K562 (cell line): ENCODE results near the gene RAB40B. TPM values are rescaled to one million over a fixed set of nuclear protein-coding genes. Genes with fewer than 3 reads are reported as not detected.

Experiments used
- ATAC-seq: fragments of 200-7000 bp; cut with Tn5 transposase; 3 replicates; pipeline ENCODE4 v1.9.1; 2020; ENCODE audit warnings: moderate library complexity
- BruUV-seq: library from RNA; stranded (reverse); fragments of 400-500 nt; replicated peaks from 2 replicates; lab custom pipeline; 2021; lab: Mats Ljungman, UMichigan
- CTCF ChIA-PET: fragments of 300-600 bp; formaldehyde crosslinking; extraction: SDS; loops from one replicate; lab custom pipeline; 2021; ENCODE audit warnings: low intra/inter-chr PET ratio; lab: Yijun Ruan, JAX
- POLR2A ChIA-PET: fragments of 300-600, 350-650 bp; sonication (Branson Sonifier 250); formaldehyde crosslinking; extraction: SDS; loops from one replicate; lab custom pipeline; 2021; ENCODE audit warnings: antibody characterized with exemption, inconsistent platforms; lab: Yijun Ruan, JAX
- DNase-seq, 4 experiments: peaks; one replicate each; pipeline versions ENCODE4 v3.0.0 to v3.0.0-alpha.2; 2011 to 2018; ENCODE audit warnings: low spot score in 3 of 4, mixed read lengths in 3 of 4; ENCODE audit errors: extremely low read depth in 1 of 4
- FAIRE-seq: peaks from 2 replicates; lab custom pipeline; 2011; peaks lifted over from hg19 to GRCh38; lab: Jason Lieb, UNC
- H2AFZ ChIP-seq: 2 replicates; pipeline ENCODE4 v1.6.0; 2011; ENCODE audit warnings: low read depth, low read length, control low read depth, inconsistent platforms
- H3K27ac ChIP-seq: fragments of 200-600 bp; 3 replicates; pipeline ENCODE4 v1.8.0; 2011; ENCODE audit warnings: low read depth, mild to moderate bottlenecking, control low read depth, inconsistent platforms, low read length, moderate library complexity, mixed read lengths; ENCODE audit errors: extremely low read depth
- H3K27me3 ChIP-seq, 2 experiments: fragments of 300-600 bp in 1 of 2; 2 replicates in 1 of 2; 3 replicates in 1 of 2; pipeline versions ENCODE4 v1.6.0 to v1.8.0; 2011; ENCODE audit warnings: inconsistent platforms in 2 of 2, low read length in 2 of 2, mild to moderate bottlenecking in 1 of 2, mixed read lengths in 1 of 2, moderate library complexity in 1 of 2; ENCODE audit not compliant: control insufficient read depth in 2 of 2, insufficient read depth in 2 of 2
- H3K36me3 ChIP-seq: fragments of 300-600 bp; 3 replicates; pipeline ENCODE4 v1.8.0; 2011; ENCODE audit warnings: mild to moderate bottlenecking, low read length, inconsistent platforms; ENCODE audit not compliant: control insufficient read depth, insufficient read depth
- H3K4me1 ChIP-seq, 2 experiments: fragments of 200-600 bp in 1 of 2; replicated peaks in 1 of 2; 2 replicates in 1 of 2; 3 replicates in 1 of 2; pipeline versions ENCODE4 v1.5.1 to v1.8.0; 2011; ENCODE audit warnings: inconsistent platforms in 2 of 2, low read length in 2 of 2, mild to moderate bottlenecking in 1 of 2, mixed read lengths in 1 of 2, moderate library complexity in 1 of 2; ENCODE audit not compliant: control insufficient read depth in 2 of 2, insufficient read depth in 2 of 2
- H3K4me2 ChIP-seq: 2 replicates; pipeline ENCODE4 v1.6.1; 2011; ENCODE audit warnings: low read length, control low read depth, inconsistent platforms, mixed read lengths; ENCODE audit not compliant: insufficient read depth
- H3K4me3 ChIP-seq: fragments of 200-600 bp; sonication (generic), shearing (Covaris generic); 2 replicates; pipeline ENCODE4 v1.5.1; 2016; ENCODE audit warnings: control low read depth, inconsistent platforms
- H3K79me2 ChIP-seq: fragments of 200-600 bp; 3 replicates; pipeline ENCODE4 v1.8.0; 2011; ENCODE audit warnings: low read length, inconsistent platforms; ENCODE audit not compliant: control insufficient read depth, insufficient read depth
- H3K9ac ChIP-seq, 2 experiments: 2 replicates each; pipeline versions ENCODE4 v1.6.0 to v1.6.1; 2011; ENCODE audit warnings: low read depth in 2 of 2, low read length in 2 of 2, control low read depth in 1 of 2, inconsistent platforms in 1 of 2, mild to moderate bottlenecking in 1 of 2, mixed read lengths in 1 of 2; ENCODE audit not compliant: insufficient read depth in 1 of 2
- H3K9me1 ChIP-seq: one replicate; pipeline ENCODE4 v1.6.0; 2011; ENCODE audit warnings: inconsistent platforms, mild to moderate bottlenecking, low read length, moderate library complexity; ENCODE audit not compliant: control insufficient read depth, insufficient read depth
- H3K9me3 ChIP-seq: replicated peaks from 2 replicates; pipeline ENCODE4 v1.5.1; 2011; ENCODE audit warnings: low read depth, low read length, inconsistent platforms; ENCODE audit not compliant: control insufficient read depth, insufficient read depth
- H4K20me1 ChIP-seq: replicated peaks from 2 replicates; pipeline ENCODE4 v1.6.1; 2011; ENCODE audit warnings: low read length, inconsistent platforms, mixed read lengths; ENCODE audit not compliant: control insufficient read depth, insufficient read depth
- IFI16 ChIP-seq: fragments of 250-450 bp; sonication (Bioruptor Pico); IDR thresholded peaks from 2 replicates; pipeline ENCODE4 v2.1.2; 2022; ENCODE audit warnings: mild to moderate bottlenecking, inconsistent platforms
- TRIM24 ChIP-seq, 2 experiments: fragments of 450-650 bp; IDR thresholded peaks; 2 replicates each; pipeline ENCODE4 v1.6.1; 2016
- WHSC1 ChIP-seq: IDR thresholded peaks from one replicate; pipeline ENCODE4 v1.6.1; 2012; ENCODE audit warnings: low read length, control low read depth, inconsistent platforms
- ZNF224 ChIP-seq: sonication (generic); formaldehyde crosslinking; IDR thresholded peaks from 2 replicates; pipeline ENCODE4 v1.8.0; 2022; ENCODE audit warnings: mild to moderate bottlenecking, missing genetic modification reagents
- ZNF586 ChIP-seq: fragments of 450-650 bp; formaldehyde crosslinking; conservative IDR thresholded peaks from 2 replicates; pipeline ENCODE4 v1.4.0; 2020; ENCODE audit warnings: mild to moderate bottlenecking, moderate library complexity
- WGBS: fragments of 100-300 bp; shearing (Covaris generic); methylation state at CpG from one replicate; pipeline ENCODE4 v1.1.6; 2016; ENCODE audit warnings: low coverage, mixed read lengths; ENCODE audit not compliant: insufficient coverage; ENCODE audit errors: missing lambda C conversion rate; 5-methylcytosine and 5-hydroxymethylcytosine counted together
- in situ Hi-C: fragments of 300-500 bp; cut with MboI; formaldehyde crosslinking; loops from 4 replicates; pipeline ENCODE4 v1.15.0; 2018; ENCODE audit warnings: inconsistent platforms, mixed read lengths
- intact Hi-C: fragments of 100-400 bp; cut with micrococcal nuclease; formaldehyde crosslinking; loops from 2 replicates; pipeline ENCODE4 v1.14.2; 2022
- polyA plus RNA-seq, 8 experiments: library from polyadenylated mRNA; depleted of rRNA in 4 of 8; stranded (reverse) in 5 of 8; unstranded in 3 of 8; fragments of >200 nt; fragmentation: Nextera tagmentation in 2 of 8; fragmentation: Illumina TruSeq in 1 of 8; extraction: Ambion mirVana in 2 of 8; extraction: Trizol in 1 of 8; gene quantifications; 2 replicates each; pipeline versions ENCODE4 v1.2.1 to v1.2.3, GENCODE V29; 2011 to 2014; ENCODE audit warnings: inconsistent platforms in 1 of 8, missing spikeins in 1 of 8
- total RNA-seq, 7 experiments: library from RNA; depleted of rRNA in 6 of 7; stranded (reverse); fragments of >200 nt in 6 of 7; fragmentation: Illumina TruSeq in 2 of 7; extraction: Trizol in 2 of 7; gene quantifications; 2 replicates each; pipeline versions ENCODE4 v1.2.1 to v1.2.3, GENCODE V29; 2011 to 2021; ENCODE audit warnings: low replicate concordance in 1 of 7
- TF ChIP-seq, protein P1 (sequence below): sonication (generic); formaldehyde crosslinking; IDR thresholded peaks from 2 replicates; pipeline ENCODE4 v1.8.0; 2022; ENCODE audit warnings: mild to moderate bottlenecking, missing genetic modification reagents
- TF ChIP-seq, protein P2 (sequence below): fragments of 150-350 bp; IDR thresholded peaks from 2 replicates; pipeline ENCODE4 v1.6.1; 2014; ENCODE audit warnings: low read depth, mild to moderate bottlenecking, low read length, borderline replicate concordance
- TF ChIP-seq, protein P3 (sequence below), 2 experiments: IDR thresholded peaks; 2 replicates each; pipeline ENCODE4 v1.6.1; 2011; ENCODE audit warnings: borderline replicate concordance in 1 of 2, control low read depth in 1 of 2, low read depth in 1 of 2, low read length in 1 of 2, mild to moderate bottlenecking in 1 of 2, mixed read lengths in 1 of 2, moderate library complexity in 1 of 2; ENCODE audit not compliant: insufficient read depth in 1 of 2, insufficient read length in 1 of 2, poor library complexity in 1 of 2, severe bottlenecking in 1 of 2; ENCODE audit errors: extremely low read depth in 1 of 2

Gene RAB40B
- total and polyA plus RNA-seq, 9 of the 15 experiments (the other 6 are each of a cell fraction or from before 2014, with no cell fraction given), result 0.13 to 4.6 (median 1.4) TPM

DNA sequence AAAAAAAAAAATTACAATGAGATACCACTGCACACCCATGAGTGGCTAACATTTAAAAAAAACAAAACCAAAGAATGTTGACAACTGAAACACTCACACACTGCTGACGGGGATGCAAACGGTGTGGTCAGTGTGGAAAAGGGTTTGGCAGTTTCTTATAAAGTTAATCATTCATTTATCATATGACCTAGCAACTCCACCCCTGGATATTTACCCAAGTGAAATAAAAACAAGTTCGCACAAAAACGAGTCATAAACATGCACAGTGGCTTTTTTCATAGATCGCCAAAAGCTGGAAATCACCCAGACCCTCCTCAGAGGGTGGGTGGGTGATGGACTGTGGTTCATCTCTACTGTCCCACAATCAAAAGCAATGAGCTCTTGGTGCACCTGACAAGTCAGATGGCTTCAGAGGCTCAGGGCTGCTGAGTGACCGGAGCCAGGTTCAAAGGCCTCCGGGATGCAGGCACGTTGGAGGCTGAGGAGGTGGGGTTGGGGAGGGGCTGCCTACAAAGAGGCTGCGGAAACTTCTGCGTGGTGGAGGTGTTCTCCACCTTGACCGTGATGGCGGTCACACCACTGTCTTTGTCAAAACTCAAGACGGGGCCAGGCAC lies 14.2 kb downstream of the RAB40B start:
- Histone ChIP-seq H3K9me3 (peaks cover 13% of the 10 kb centered on the region), H3K27ac (no peak overlapping the region), H3K36me3 (no peaks in the 10 kb centered on the region), H3K4me3 (no peak overlapping the region), H4K20me1 (no peaks in the 10 kb centered on the region), H3K4me1 (peaks cover 0 to 19% of the 10 kb centered on the region in 2 experiments; a peak in 2 of 5 replicates), H3K27me3 (peaks cover 4 to 19% of the 10 kb centered on the region in 2 experiments; a peak in 3 of 5 replicates), H3K9me1 (no peaks in the 10 kb centered on the region), H3K79me2 (no peaks in the 10 kb centered on the region), H3K9ac (no peak overlapping the region), H3K4me2 (no peak overlapping the region), H2AFZ (no peak overlapping the region)
- DNase-seq, result no peak
- 32% methylated on average over 13 of the region's 13 CpGs for WGBS
- in situ Hi-C loops (no loop called here), intact Hi-C loops (no loop called here)
- BruUV-seq, result no TSS peak
- no peak for ATAC-seq
- TF ChIP-seq, protein P1, sequence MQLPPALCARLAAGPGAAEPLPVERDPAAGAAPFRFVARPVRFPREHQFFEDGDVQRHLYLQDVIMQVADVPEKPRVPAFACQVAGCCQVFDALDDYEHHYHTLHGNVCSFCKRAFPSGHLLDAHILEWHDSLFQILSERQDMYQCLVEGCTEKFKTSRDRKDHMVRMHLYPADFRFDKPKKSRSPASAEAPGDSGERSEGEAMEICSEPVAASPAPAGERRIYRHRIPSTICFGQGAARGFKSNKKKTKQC (CRISPR knock-in tag), result no peak
- TF ChIP-seq ZNF586 (CRISPR knock-in tag), result no peak
- TF ChIP-seq, protein P2, sequence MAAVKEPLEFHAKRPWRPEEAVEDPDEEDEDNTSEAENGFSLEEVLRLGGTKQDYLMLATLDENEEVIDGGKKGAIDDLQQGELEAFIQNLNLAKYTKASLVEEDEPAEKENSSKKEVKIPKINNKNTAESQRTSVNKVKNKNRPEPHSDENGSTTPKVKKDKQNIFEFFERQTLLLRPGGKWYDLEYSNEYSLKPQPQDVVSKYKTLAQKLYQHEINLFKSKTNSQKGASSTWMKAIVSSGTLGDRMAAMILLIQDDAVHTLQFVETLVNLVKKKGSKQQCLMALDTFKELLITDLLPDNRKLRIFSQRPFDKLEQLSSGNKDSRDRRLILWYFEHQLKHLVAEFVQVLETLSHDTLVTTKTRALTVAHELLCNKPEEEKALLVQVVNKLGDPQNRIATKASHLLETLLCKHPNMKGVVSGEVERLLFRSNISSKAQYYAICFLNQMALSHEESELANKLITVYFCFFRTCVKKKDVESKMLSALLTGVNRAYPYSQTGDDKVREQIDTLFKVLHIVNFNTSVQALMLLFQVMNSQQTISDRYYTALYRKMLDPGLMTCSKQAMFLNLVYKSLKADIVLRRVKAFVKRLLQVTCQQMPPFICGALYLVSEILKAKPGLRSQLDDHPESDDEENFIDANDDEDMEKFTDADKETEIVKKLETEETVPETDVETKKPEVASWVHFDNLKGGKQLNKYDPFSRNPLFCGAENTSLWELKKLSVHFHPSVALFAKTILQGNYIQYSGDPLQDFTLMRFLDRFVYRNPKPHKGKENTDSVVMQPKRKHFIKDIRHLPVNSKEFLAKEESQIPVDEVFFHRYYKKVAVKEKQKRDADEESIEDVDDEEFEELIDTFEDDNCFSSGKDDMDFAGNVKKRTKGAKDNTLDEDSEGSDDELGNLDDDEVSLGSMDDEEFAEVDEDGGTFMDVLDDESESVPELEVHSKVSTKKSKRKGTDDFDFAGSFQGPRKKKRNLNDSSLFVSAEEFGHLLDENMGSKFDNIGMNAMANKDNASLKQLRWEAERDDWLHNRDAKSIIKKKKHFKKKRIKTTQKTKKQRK, result no peak
- no peak for TF ChIP-seq ZNF224 (CRISPR knock-in tag)
- TF ChIP-seq TRIM24 (IDR thresholded peaks at IDR 0.05), result no peak
- no peak for TF ChIP-seq IFI16 (CRISPR knock-in tag)
- TF ChIP-seq, protein P3, sequence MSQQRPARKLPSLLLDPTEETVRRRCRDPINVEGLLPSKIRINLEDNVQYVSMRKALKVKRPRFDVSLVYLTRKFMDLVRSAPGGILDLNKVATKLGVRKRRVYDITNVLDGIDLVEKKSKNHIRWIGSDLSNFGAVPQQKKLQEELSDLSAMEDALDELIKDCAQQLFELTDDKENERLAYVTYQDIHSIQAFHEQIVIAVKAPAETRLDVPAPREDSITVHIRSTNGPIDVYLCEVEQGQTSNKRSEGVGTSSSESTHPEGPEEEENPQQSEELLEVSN (IDR thresholded peaks at IDR 0.05; ENCODE audit: borderline replicate concordance in 1 of 2, extremely low read depth in 1 of 2, insufficient read depth in 1 of 2, insufficient read length in 1 of 2, low read depth in 1 of 2, low read length in 1 of 2, poor library complexity in 1 of 2, severe bottlenecking in 1 of 2), result no peak
- TF ChIP-seq WHSC1, result no peak
- no peak for FAIRE-seq
- CTCF ChIA-PET, result no interaction called here
- POLR2A ChIA-PET, result no interaction called here
